ENCODE results near the gene RXFP1. TPM values are rescaled to one million over a fixed set of nuclear protein-coding genes. Genes with fewer than 3 reads are reported as not detected.

RXFP1 gene
- total and polyA plus RNA-seq, 2 experiments from 2014 or later: not detected

DNA sequence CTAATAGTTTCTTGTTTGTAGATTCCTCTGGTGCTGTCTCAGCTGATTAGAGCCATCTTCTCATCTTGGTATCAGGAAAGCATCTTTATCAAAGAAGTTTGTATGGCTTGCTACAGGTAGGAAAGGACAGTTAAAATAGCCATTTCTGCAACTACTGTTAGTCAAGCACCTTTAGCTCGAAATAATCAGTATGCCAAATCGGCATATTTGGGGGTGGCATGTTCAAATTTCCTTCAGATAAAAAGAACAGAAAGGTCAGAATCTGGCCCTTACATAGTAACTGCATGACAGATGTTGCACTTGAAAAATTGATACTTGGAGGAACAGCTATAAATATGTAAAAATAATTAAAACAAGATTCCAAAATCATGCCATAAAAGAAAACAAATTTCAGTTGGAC is 145.2 kb downstream of the RXFP1 start:
- Histone ChIP-seq H2AFZ (no peak overlapping the region), H3K36me3 (replicated peaks; ENCODE audit: insufficient read depth, low read depth) (no peaks in the 10 kb centered on the region), H3K4me1 (ENCODE audit: insufficient read depth) (no peaks in the 10 kb centered on the region), H4K20me1 (ENCODE audit: insufficient read depth, poor library complexity, severe bottlenecking) (no peaks in the 10 kb centered on the region), H3K9me2 (replicated peaks; ENCODE audit: insufficient read depth) (no peaks in the 10 kb centered on the region), H3K4me3 (no peak overlapping the region), H3K27ac (no peak overlapping the region), H3K27me3 (no peaks in the 10 kb centered on the region), H3K79me2 (peaks cover 36% of the 10 kb centered on the region), H3K4me2 (no peak overlapping the region), H3K9me3 (ENCODE audit: low read depth) (no peaks in the 10 kb centered on the region)
- TF ChIP-seq EZH2phosphoT487 (IDR thresholded peaks at IDR 0.05; ENCODE audit: low read depth, severe bottlenecking, unreplicated experiment): no peak
- TF ChIP-seq EZH2 (IDR thresholded peaks at IDR 0.05; ENCODE audit: borderline replicate concordance): no peak
- TF ChIP-seq, protein P1, sequence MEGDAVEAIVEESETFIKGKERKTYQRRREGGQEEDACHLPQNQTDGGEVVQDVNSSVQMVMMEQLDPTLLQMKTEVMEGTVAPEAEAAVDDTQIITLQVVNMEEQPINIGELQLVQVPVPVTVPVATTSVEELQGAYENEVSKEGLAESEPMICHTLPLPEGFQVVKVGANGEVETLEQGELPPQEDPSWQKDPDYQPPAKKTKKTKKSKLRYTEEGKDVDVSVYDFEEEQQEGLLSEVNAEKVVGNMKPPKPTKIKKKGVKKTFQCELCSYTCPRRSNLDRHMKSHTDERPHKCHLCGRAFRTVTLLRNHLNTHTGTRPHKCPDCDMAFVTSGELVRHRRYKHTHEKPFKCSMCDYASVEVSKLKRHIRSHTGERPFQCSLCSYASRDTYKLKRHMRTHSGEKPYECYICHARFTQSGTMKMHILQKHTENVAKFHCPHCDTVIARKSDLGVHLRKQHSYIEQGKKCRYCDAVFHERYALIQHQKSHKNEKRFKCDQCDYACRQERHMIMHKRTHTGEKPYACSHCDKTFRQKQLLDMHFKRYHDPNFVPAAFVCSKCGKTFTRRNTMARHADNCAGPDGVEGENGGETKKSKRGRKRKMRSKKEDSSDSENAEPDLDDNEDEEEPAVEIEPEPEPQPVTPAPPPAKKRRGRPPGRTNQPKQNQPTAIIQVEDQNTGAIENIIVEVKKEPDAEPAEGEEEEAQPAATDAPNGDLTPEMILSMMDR (IDR thresholded peaks at IDR 0.05; ENCODE audit: poor library complexity): no peak
- 95% methylated on average over 2 of the region's 2 CpGs for WGBS (ENCODE audit: low lambda C conversion rate, missing lambda C conversion rate)
- no peak for DNase-seq (ENCODE audit: low spot score)

DNA sequence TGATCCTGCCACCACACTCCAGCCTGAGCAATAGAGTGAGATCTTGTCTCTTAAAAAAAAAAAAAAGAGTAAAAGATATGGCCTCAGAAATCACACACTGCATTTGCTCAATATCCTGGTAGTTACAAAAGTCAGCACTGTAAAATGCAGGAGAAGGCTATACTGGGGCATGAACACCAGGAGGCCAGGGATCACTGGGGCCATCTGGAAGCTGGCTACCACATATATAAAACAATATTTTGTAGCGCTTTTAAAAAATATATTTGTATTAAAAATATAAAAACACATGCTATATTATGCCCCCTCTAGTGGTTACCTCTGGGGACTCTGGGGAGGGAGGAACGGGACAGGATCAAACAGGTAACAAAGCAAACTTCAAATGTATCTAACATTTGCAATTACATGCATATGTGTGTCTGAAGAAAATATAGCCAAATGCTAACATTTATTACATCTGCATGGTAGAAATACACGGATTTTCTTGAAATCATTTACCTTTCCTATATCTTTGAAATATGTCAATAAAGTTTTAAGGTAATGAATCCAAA is 146.0 kb downstream of the RXFP1 start:
- Histone ChIP-seq H3K9me3 (ENCODE audit: low read depth) (no peaks in the 10 kb centered on the region), H3K36me3 (replicated peaks; ENCODE audit: insufficient read depth, low read depth) (no peaks in the 10 kb centered on the region), H3K4me3 (no peak overlapping the region), H3K9me2 (replicated peaks; ENCODE audit: insufficient read depth) (no peaks in the 10 kb centered on the region), H3K4me2 (no peak overlapping the region), H3K79me2 (peaks cover 36% of the 10 kb centered on the region), H2AFZ (no peak overlapping the region), H3K4me1 (ENCODE audit: insufficient read depth) (no peaks in the 10 kb centered on the region), H3K27ac (no peak overlapping the region), H4K20me1 (ENCODE audit: insufficient read depth, poor library complexity, severe bottlenecking) (no peaks in the 10 kb centered on the region), H3K27me3 (no peaks in the 10 kb centered on the region)
- TF ChIP-seq, protein P1 (IDR thresholded peaks at IDR 0.05; ENCODE audit: poor library complexity): peak; percentile 42
- TF ChIP-seq EZH2phosphoT487 (IDR thresholded peaks at IDR 0.05; ENCODE audit: low read depth, severe bottlenecking, unreplicated experiment) (no peak), EZH2 (IDR thresholded peaks at IDR 0.05; ENCODE audit: borderline replicate concordance) (no peak)
- 76% methylated on average over 3 of the region's 3 CpGs for WGBS (ENCODE audit: low lambda C conversion rate, missing lambda C conversion rate)
- peak; percentile 14 for DNase-seq (ENCODE audit: low spot score)

DNA sequence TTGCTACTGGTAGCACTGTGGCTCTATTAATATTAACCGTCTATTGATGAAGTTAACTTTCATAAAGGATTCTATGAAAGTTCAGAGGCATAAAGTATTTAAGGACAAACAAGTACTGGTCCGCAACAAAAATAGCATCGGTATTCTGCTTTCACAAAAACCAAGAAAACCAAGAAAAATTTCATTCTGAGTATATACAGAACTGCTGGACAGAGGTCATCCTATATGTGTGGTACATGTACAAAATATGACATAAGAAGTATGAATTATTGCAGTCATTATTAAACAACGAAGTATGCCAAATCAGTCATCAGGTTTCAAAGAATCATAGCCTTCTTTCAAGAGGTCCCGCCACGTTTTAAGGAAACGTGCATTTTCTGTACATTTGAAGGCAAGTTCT is 147.6 kb downstream of the RXFP1 start:
- Histone ChIP-seq H2AFZ (no peak overlapping the region), H3K79me2 (peaks cover 50% of the 10 kb centered on the region), H3K4me3 (no peak overlapping the region), H3K9me3 (ENCODE audit: low read depth) (no peaks in the 10 kb centered on the region), H3K36me3 (replicated peaks; ENCODE audit: insufficient read depth, low read depth) (no peaks in the 10 kb centered on the region), H3K4me1 (ENCODE audit: insufficient read depth) (peaks cover 4% of the 10 kb centered on the region), H3K27ac (no peak overlapping the region), H4K20me1 (ENCODE audit: insufficient read depth, poor library complexity, severe bottlenecking) (no peaks in the 10 kb centered on the region), H3K9me2 (replicated peaks; ENCODE audit: insufficient read depth) (no peaks in the 10 kb centered on the region), H3K27me3 (no peaks in the 10 kb centered on the region), H3K4me2 (no peak overlapping the region)
- TF ChIP-seq, protein P1 (IDR thresholded peaks at IDR 0.05; ENCODE audit: poor library complexity): no peak
- TF ChIP-seq EZH2phosphoT487 (IDR thresholded peaks at IDR 0.05; ENCODE audit: low read depth, severe bottlenecking, unreplicated experiment) (no peak), EZH2 (IDR thresholded peaks at IDR 0.05; ENCODE audit: borderline replicate concordance) (no peak)
- DNase-seq (ENCODE audit: low spot score): no peak
- 95% methylated on average over 7 of the region's 7 CpGs for WGBS (ENCODE audit: low lambda C conversion rate, missing lambda C conversion rate)
